ENCODE results near the gene HNF4A. TPM values are rescaled to one million over a fixed set of nuclear protein-coding genes. Genes with fewer than 3 reads are reported as not detected.
A peak's percentile ranks its signal among the peaks of the same experiment; 100 is the strongest.

HNF4A gene
- total RNA-seq, 6 experiments from 2014 or later, result not detected

DNA sequence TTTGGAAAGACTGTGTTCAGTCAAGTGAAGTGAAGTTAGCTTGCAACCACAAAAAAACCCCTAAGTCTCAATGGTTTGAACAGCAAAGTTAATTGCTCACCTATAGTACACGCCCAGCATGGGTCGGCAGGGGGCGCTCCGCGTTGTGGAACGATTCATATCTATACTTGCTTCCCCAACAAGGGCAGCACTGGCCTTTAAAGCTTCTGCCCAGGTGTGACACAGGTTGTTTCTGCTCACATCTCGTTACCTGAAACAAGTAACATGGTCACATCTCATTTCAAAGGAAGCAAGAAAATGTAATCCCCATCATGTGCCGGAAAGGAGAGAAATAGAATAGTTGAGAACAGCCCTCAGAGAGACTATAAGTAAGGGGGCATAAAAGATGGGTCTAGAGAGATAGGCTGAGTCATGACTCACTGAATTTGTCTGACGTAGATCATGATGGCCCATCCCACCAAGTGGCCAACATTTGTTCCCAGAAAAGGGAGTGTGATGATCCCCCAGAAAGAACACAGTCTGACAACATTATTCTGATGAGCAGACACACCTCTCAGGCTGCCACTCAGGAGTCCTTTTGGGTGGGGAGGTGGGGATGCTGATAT lies 29.0 kb downstream of the HNF4A start:
- Mint-ChIP-seq H3K27ac (no peak overlapping the region), H3K4me1 (ENCODE audit: low read depth) (peaks cover 11% of the 10 kb centered on the region), H3K27me3 (ENCODE audit: insufficient read depth) (peaks cover 9% of the 10 kb centered on the region), H3K9me3 (no peaks in the 10 kb centered on the region), H3K4me3 (no peak overlapping the region), H3K36me3 (ENCODE audit: low read depth) (no peaks in the 10 kb centered on the region)
- peak; percentile 39 for DNase-seq
- TF ChIP-seq, protein P1, sequence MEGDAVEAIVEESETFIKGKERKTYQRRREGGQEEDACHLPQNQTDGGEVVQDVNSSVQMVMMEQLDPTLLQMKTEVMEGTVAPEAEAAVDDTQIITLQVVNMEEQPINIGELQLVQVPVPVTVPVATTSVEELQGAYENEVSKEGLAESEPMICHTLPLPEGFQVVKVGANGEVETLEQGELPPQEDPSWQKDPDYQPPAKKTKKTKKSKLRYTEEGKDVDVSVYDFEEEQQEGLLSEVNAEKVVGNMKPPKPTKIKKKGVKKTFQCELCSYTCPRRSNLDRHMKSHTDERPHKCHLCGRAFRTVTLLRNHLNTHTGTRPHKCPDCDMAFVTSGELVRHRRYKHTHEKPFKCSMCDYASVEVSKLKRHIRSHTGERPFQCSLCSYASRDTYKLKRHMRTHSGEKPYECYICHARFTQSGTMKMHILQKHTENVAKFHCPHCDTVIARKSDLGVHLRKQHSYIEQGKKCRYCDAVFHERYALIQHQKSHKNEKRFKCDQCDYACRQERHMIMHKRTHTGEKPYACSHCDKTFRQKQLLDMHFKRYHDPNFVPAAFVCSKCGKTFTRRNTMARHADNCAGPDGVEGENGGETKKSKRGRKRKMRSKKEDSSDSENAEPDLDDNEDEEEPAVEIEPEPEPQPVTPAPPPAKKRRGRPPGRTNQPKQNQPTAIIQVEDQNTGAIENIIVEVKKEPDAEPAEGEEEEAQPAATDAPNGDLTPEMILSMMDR (IDR thresholded peaks at IDR 0.05), result peak; percentile 91

GRCh38 chr20:44388466-44389023 lies 33.0 kb downstream of the HNF4A start:
- peak; percentile 63 for DNase-seq
- H3K36me3 Mint-ChIP-seq (ENCODE audit: low read depth), result no peaks in the 10 kb centered on the region
- no peak overlapping the region for H3K27ac Mint-ChIP-seq
- H3K4me1 Mint-ChIP-seq (ENCODE audit: low read depth), result peaks cover 11% of the 10 kb centered on the region
- no peaks in the 10 kb centered on the region for H3K9me3 Mint-ChIP-seq
- H3K27me3 Mint-ChIP-seq (ENCODE audit: insufficient read depth), result peaks cover 19% of the 10 kb centered on the region
- TF ChIP-seq, protein P1 (IDR thresholded peaks at IDR 0.05), result peak; percentile 91
- no peak overlapping the region for H3K4me3 Mint-ChIP-seq

GRCh38 chr20:44389871-44390270 lies 34.4 kb downstream of the HNF4A start:
- Mint-ChIP-seq H3K9me3 (no peaks in the 10 kb centered on the region), H3K36me3 (ENCODE audit: low read depth) (no peaks in the 10 kb centered on the region), H3K4me1 (ENCODE audit: low read depth) (peaks cover 11% of the 10 kb centered on the region), H3K4me3 (no peak overlapping the region), H3K27me3 (ENCODE audit: insufficient read depth) (peaks cover 31% of the 10 kb centered on the region), H3K27ac (no peak overlapping the region)
- TF ChIP-seq, protein P1 (IDR thresholded peaks at IDR 0.05), result no peak
- no peak for DNase-seq

DNA sequence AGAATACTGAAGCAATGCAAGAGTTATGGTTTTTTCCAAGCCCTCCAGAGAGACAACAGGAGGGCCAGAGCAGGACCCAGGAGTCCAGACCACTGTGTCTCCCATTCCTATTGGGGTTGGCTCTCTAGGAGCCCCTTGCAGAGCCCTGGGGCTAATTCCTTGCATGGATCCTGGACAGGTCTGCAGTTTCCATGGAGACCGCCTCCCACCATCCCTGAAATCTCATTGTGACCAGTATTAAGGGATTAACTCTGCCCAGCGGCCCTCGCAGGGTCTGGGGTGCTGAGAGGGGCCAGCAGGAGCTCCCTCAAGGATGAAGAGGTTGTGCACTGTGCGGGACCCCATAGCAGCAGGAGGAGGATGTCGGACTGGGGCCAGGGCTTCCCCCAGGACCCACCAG lies 34.8 kb downstream of the HNF4A start:
- Mint-ChIP-seq H3K4me3 (no peak overlapping the region), H3K27me3 (ENCODE audit: insufficient read depth) (peaks cover 31% of the 10 kb centered on the region), H3K4me1 (ENCODE audit: low read depth) (peaks cover 11% of the 10 kb centered on the region), H3K27ac (no peak overlapping the region), H3K36me3 (ENCODE audit: low read depth) (no peaks in the 10 kb centered on the region), H3K9me3 (no peaks in the 10 kb centered on the region)
- TF ChIP-seq, protein P1 (IDR thresholded peaks at IDR 0.05), result no peak
- no peak for DNase-seq

DNA sequence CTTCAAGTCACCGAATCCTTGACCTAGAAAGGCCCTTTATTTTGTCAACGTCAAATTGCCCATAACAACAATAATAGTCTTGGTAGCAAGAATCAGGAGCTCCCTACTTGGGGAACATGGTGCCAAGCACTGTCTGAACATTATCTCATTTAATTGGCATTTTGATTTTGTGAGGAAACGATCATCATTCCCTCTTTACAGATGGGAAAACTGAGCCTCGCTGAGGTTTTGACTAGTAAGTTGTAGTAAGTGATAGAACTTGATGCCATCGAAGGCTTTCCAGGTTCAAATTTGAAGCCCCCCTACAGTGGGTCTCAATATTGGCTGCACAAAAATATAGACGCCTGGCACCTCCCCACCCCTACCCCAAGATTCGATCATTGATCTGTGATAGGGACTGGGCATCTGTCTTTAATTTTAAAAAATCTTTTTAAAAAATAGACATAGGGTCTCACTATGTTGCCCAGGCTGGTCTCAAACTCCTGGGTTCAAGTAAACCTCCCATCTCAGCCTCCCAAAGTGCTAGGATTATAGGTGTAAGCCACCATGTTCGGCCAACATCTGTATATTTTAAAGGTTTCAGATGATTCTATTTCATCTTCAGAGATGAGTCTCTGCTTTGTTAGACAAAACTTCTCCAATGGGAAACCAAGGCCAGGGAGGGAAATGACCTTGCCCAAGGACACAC lies 36.7 kb downstream of the HNF4A start:
- Mint-ChIP-seq H3K27ac (no peak overlapping the region), H3K27me3 (ENCODE audit: insufficient read depth) (peaks cover 41% of the 10 kb centered on the region), H3K36me3 (ENCODE audit: low read depth) (no peaks in the 10 kb centered on the region), H3K4me3 (no peak overlapping the region), H3K9me3 (no peaks in the 10 kb centered on the region), H3K4me1 (ENCODE audit: low read depth) (peaks cover 11% of the 10 kb centered on the region)
- DNase-seq, result no peak
- TF ChIP-seq, protein P1 (IDR thresholded peaks at IDR 0.05), result no peak
